Dedifferentiated amniotic fluid mesenchymal stem cell (primary cell): ENCODE data around the gene ZFP92.
"Not testable (repeated sequence)": the region's sequence is repeated elsewhere in the genome, so short reads cannot be mapped to it uniquely, and the experiment has no call there.

Source experiments
- DNase-seq: peaks from one replicate; pipeline ENCODE4 v3.0.0-alpha.2; 2016; ENCODE audit errors: extremely low spot score

The ZFP92 gene, protein sequence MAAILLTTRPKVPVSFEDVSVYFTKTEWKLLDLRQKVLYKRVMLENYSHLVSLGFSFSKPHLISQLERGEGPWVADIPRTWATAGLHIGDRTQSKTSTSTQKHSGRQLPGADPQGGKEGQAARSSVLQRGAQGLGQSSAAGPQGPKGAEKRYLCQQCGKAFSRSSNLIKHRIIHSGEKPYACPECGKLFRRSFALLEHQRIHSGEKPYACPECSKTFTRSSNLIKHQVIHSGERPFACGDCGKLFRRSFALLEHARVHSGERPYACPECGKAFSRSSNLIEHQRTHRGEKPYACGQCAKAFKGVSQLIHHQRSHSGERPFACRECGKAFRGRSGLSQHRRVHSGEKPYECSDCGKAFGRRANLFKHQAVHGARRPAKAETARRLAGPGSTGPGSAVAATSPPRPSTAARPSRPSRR

GRCh38 chrX:153411255-153411987, at the start of gene ZFP92:
Gene ZFP92, plus strand, starts transcription at chrX:153411472. Its CDS starts 6,851 bp downstream, at chrX:153418323.
- DNase-seq = no peak

DNA sequence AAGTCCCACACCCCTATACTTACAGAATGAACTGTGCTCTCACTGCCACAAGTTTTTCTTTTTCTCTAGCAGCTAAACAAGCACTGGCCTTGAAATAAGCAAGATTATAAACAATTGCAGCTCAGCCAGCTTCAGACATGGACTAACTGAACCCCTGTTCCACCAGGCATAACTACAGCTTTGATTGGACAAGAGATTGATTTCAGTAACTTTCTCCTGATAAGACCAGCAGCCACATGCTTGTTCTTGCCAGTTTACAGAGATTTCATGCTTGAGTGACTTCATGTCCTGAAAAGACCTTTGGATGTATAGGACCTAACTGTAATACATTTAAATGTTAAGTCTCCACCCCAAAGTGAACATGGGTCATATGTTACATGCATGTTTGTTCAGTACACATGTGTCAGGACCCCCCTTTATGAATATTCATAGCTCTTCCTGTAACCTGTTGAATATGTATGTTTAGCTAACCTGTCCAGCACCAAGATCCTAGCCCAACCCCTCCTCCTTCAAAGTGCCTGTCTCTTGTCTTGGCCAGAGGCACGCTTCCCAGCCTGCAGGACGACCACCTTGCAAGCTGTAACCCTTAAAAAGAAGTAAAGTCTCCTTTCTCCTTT, 49.4 kb upstream of the ZFP92 start:
- DNase-seq = no peak

GRCh38 chrX:153365670-153366069, 45.6 kb upstream of the ZFP92 start:
- DNase-seq = no peak

DNA sequence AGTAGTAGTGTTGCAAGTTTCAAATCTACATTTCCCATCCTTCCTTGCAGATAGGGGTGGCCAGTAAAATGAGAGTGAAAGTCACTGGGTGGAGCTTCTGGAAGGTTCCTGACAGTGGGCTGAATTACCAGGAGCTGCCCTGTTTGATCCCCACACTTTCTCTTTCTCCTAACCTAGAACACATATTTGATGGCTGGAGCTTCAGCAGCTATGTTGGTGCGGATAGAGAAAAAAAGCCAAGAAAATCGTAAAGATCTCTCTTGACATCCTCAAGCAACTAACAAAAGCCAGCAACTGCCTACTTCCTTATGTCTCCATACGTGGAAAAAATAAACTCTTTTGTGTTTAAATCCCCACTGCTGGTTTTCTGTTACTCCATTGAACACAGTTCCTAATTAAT, 45.2 kb upstream of the ZFP92 start:
- DNase-seq = no peak

DNA sequence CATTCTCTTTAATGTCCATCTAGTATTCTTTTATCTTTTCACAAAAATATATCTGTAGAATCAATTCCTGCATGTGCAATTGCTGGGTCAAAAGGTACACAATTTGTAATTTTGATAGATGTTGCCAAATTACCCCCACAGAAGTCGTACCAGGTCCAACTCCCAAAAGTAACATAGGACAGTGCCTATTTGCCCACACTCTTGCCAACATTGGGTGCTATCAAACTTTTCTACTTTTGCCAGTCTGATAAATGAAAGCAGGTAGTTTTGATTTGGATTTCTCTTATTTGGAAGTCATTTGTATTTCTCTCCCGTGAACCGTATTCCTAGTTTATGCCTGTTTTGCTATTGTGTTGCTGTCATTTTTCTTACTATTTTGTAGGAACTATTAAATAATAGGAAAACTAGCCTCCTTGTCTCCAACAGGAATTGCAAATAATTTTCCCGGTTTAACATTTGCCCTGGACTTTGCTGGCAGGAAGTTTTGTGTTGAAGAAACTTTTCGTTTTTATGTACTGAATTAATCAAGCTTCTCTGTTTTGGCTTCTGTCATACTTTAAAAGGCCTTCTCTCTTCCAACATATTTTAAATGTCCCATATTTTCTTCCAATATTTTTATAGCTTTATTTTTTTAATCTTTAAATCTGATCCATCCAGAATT, 44.3 kb upstream of the ZFP92 start:
- DNase-seq = no peak

GRCh38 chrX:153370293-153371055, 40.8 kb upstream of the ZFP92 start:
- DNase-seq = no peak

- no peak for DNase-seq
Observed at GRCh38 chrX:153371256-153371655, 40.0 kb upstream of the ZFP92 start.

- no peak for DNase-seq
Observed at GRCh38 chrX:153372949-153373348, 38.3 kb upstream of the ZFP92 start.

DNA sequence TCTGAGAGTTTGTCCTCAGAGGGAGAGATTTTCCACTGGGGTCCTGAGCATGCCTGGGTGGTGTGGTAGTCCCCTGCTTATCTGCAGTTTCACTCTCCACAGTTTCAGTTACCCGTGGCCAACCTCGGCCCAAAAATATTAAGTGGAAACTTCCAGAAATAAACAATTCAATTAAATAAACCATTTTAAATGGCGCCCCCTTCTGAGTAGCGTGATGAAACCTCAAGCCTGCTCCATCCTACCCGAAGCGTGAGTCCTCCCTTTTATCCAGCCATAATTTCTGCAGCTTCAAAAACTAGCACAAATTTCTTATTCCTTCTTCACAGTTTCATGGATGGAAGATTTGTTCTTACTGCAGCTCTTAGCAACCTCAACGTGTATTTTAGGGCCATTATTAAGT, 36.8 kb upstream of the ZFP92 start:
- no peak for DNase-seq

GRCh38 chrX:153375571-153375970, 35.7 kb upstream of the ZFP92 start:
- no peak for DNase-seq

GRCh38 chrX:153377727-153378126, 33.5 kb upstream of the ZFP92 start:
- DNase-seq = no peak

DNA sequence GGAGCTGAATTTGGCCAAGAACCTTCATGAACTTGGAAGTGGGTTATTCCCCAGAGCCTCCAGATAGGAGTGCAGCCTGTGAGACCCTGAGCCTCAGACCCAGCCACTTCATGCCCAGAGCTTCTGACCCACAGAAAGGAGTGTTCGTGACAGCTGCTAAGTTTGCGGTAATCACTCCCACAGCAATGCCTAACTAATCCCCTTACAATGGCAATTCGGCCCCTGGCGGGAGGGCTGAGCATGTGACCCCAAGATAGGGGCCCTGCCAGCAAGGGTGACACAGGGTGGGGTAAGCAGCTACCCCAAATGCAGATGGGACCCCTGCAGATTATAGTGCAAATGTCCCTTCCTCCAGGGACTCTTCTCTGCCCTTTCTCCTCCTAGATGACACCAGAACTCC, 32.7 kb upstream of the ZFP92 start:
- DNase-seq = no peak

GRCh38 chrX:153379508-153379907, 31.8 kb upstream of the ZFP92 start:
- no peak for DNase-seq

DNA sequence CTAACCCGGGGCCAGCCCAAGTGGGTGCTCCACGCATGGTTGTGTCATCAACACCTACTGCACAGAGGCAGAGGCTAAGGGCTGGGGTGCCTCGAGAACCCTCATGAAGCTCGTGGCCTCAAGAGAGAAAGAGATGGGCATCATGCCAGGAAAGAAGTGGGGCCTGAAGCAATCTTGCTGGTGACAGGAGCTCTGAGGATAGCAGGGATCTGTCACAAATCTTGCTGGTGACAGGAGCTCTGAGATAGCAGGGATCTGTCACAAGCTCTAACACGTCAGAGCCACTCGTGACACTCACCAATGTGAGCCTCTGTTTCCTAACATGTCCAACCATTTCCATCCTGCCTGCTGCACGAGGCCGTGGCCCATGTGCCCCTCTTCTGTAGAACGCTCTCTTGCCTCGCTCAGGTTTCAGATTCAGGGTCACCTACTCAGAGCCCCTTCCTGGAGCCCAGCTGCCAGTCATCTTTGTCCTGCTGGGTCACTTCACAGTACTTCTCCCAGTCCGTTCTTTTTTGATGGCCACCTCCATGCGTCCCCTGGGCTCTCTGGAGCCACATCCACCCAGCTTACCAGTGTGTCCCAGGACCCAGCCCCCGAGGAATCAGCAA, 31.2 kb upstream of the ZFP92 start:
- DNase-seq = no peak

DNA sequence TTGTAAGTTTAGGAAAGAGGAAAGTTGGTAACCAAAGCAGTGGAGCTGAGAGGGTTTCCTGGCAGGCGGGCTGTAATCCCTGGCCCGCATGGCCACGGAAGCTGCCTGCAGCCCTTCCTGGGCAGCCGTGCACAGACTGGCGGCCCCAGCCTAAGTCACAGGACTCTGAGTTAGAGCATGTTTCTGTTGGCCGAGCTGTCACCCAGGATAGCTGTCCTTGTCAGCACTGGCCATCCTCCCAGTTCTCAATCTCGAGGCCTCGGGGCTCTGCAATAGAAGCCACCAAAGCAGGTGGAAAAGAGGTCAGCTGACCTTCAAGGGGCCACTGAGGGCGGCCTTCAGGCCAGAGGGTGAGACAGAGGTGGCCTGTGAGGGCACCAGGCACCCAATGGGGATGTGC, 30.6 kb upstream of the ZFP92 start:
- DNase-seq = no peak

GRCh38 chrX:153381684-153382532, 29.4 kb upstream of the ZFP92 start:
- peak; percentile 78 for DNase-seq

GRCh38 chrX:153382563-153383482, 28.4 kb upstream of the ZFP92 start:
- DNase-seq = no peak

GRCh38 chrX:153384390-153384789, 26.9 kb upstream of the ZFP92 start:
- no peak for DNase-seq

DNA sequence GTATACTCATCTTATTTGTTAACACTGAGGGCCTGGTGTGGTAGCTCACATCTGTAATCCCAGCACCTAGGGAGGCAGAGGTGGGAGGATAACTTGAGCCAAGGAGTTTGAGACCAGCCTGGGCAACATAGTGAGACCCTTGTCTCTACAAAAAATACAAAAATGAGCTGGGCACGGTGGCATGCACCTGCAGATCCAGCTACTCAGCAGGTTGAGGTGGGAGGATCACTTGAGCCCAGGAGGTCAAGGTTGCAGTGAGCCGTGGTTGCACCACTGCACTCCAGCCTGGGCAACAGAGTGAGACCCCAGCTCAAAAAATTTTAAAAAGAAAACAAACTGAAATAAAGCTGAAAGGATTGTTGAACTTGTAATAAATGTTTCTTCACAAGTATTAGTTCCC, 26.3 kb upstream of the ZFP92 start:
- not testable (repeated sequence) for DNase-seq
